Measurements from ENCODE around the gene TBC1D24.

DNA sequence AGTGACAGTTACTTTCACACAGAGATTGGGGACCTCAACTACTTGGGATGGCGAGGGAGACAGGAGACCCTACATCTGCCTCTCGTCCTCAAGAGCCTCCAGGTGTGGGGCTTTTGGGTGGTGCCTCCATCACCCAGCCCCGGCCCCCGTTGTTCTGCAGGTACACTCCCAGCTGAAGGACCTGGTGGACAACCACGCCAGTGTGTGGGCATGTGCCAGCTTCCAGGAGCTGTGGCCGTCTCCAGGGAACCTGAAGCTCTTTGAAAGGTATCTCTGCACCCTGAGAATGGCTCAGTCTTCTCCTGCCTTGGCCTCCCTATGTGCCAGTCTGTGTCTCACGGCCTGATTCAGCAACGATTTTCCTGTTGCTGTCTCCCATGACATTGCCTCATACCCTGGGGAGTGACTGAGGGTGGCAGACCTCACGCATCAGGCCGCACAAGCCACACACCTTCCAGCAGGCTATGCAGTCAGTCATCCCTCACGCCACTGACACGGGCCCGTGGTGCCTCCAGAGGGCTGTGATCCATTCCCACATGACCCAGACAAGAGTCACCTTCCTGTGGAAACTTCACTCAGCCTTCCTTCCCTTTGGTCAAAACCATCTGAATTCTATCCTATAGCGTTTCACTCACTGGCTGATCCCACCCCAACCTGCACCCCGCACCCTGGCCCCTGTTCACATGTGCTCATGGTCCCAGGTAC lies 42.0 kb upstream of the TBC1D24 start:
- TF ChIP-seq EZH2 (IDR thresholded peaks at IDR 0.05; ENCODE audit: borderline replicate concordance, low read depth, low read length, severe bottlenecking) = no peak
- TF ChIP-seq, protein P1, sequence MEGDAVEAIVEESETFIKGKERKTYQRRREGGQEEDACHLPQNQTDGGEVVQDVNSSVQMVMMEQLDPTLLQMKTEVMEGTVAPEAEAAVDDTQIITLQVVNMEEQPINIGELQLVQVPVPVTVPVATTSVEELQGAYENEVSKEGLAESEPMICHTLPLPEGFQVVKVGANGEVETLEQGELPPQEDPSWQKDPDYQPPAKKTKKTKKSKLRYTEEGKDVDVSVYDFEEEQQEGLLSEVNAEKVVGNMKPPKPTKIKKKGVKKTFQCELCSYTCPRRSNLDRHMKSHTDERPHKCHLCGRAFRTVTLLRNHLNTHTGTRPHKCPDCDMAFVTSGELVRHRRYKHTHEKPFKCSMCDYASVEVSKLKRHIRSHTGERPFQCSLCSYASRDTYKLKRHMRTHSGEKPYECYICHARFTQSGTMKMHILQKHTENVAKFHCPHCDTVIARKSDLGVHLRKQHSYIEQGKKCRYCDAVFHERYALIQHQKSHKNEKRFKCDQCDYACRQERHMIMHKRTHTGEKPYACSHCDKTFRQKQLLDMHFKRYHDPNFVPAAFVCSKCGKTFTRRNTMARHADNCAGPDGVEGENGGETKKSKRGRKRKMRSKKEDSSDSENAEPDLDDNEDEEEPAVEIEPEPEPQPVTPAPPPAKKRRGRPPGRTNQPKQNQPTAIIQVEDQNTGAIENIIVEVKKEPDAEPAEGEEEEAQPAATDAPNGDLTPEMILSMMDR (IDR thresholded peaks at IDR 0.05; ENCODE audit: borderline replicate concordance, extremely low read depth, low read length, poor library complexity, severe bottlenecking) = no peak

All from DND-41 (cell line).